Left lung (tissue), 10 donors: ENCODE results near the gene PSTK. TPM values are rescaled to one million over a fixed set of nuclear protein-coding genes. Genes with fewer than 3 reads are reported as not detected.

Experiments
- ATAC-seq: fragments of 200-7000 bp; cut with Tn5 transposase; one replicate; pipeline ENCODE4 v1.9.1; 2020; ENCODE audit warnings: moderate library complexity
- DNase-seq, 4 donors: peaks; one replicate each; pipeline ENCODE4 v3.0.0-alpha.2; 2013 to 2020
- H3K27ac ChIP-seq, 2 donors: fragments of 200-600 bp; sonication (generic) in 1 of 2; one replicate each; pipeline versions ENCODE4 v1.5.0 to v1.8.0; 2020 to 2021
- H3K27me3 ChIP-seq, 2 donors: fragments of 200-600 bp; sonication (generic) in 1 of 2; one replicate each; pipeline versions ENCODE4 v1.5.0 to v1.8.0; 2020 to 2021
- H3K36me3 ChIP-seq, 2 donors: fragments of 200-600 bp; sonication (generic) in 1 of 2; one replicate each; pipeline versions ENCODE4 v1.5.0 to v1.8.0; 2020 to 2021
- H3K4me1 ChIP-seq, 2 donors: fragments of 200-600 bp; one replicate each; pipeline ENCODE4 v1.8.0; 2021
- H3K4me3 ChIP-seq, 2 donors: fragments of 200-600 bp; sonication (generic) in 1 of 2; one replicate each; pipeline versions ENCODE4 v1.5.0 to v1.8.0; 2020 to 2021; ENCODE audit warnings: mild to moderate bottlenecking in 1 of 2
- H3K9me3 ChIP-seq, 2 donors: fragments of 200-600 bp; sonication (generic) in 1 of 2; one replicate each; pipeline versions ENCODE4 v1.5.0 to v1.8.0; 2020 to 2021
- CTCF ChIP-seq, 2 donors: fragments of 200-600 bp; sonication (generic) in 1 of 2; IDR thresholded peaks; one replicate each; pipeline versions ENCODE4 v1.5.0 to v1.8.0; 2021; ENCODE audit warnings: antibody characterized with exemption in 2 of 2
- intact Hi-C, 2 donors: fragments of 100-400 bp; cut with DNase I; formaldehyde crosslinking; loops; one replicate each; pipeline versions ENCODE4 v1.11.2 to v1.14.2; 2022
- polyA plus RNA-seq, 6 donors: library from polyadenylated mRNA; unstranded; fragments of 120-200 nt; gene quantifications; one replicate each; pipeline ENCODE4 v1.2.1, GENCODE V29; 2013; ENCODE audit not compliant: insufficient read length in 6 of 6
- total RNA-seq, 2 donors: library from RNA; stranded (reverse); fragmentation: NEBNext Ultra II Directional; extraction: Animal tissue kit (Norgen Biotek cat#: 25700); gene quantifications; one replicate each; pipeline ENCODE4 v1.2.1, GENCODE V29; 2021
- donor health status: DM: no; HTN: yes; CAD: no.
- donor health status: DM: no; HTN: no; CAD: no.

PSTK gene
- total and polyA plus RNA-seq, 8 donors, result 3.8 to 9.9 (median 8.1) TPM

- TF ChIP-seq CTCF (IDR thresholded peaks at IDR 0.05), result no peak
- H3K9me3 ChIP-seq, result no peaks in the 10 kb centered on the region
- no peak overlapping the region for H3K27ac ChIP-seq
- H3K27me3 ChIP-seq, result no peaks in the 10 kb centered on the region
- no peak overlapping the region for H3K4me3 ChIP-seq
- no peak for ATAC-seq
- intact Hi-C loops, result no loop called here
- DNase-seq, result no peak
- peaks cover 0 to 24% of the 10 kb centered on the region in 2 donors for H3K36me3 ChIP-seq
- no peaks in the 10 kb centered on the region for H3K4me1 ChIP-seq
Measured at GRCh38 chr10:122939856-122940543, 40.2 kb upstream of the PSTK start.

GRCh38 chr10:122949296-122949695, 30.9 kb upstream of the PSTK start:
- intact Hi-C loops, result no loop called here
- TF ChIP-seq CTCF (IDR thresholded peaks at IDR 0.05), result no peak
- no peaks in the 10 kb centered on the region for H3K27me3 ChIP-seq
- no peak for ATAC-seq
- H3K9me3 ChIP-seq, result no peaks in the 10 kb centered on the region
- H3K4me3 ChIP-seq, result no peak overlapping the region
- DNase-seq, result no peak
- H3K36me3 ChIP-seq, result peaks cover 0 to 35% of the 10 kb centered on the region in 2 donors
- H3K4me1 ChIP-seq, result peaks cover 6 to 14% of the 10 kb centered on the region in 2 donors
- H3K27ac ChIP-seq, result no peak overlapping the region

GRCh38 chr10:122953902-122954730, 26.1 kb upstream of the PSTK start, which contains the start of gene C10orf88:
C10orf88 (minus strand) TSS chr10:122954227; CDS start chr10:122954178, 49 bp downstream.
- peak within 1 kb of the TSS; percentile 59 to 74 for H3K4me3 ChIP-seq
- peak within 1 kb of the TSS; percentile 30 to 85 for H3K27ac ChIP-seq
- intact Hi-C loops, result no loop called here
- TF ChIP-seq CTCF (IDR thresholded peaks at IDR 0.05), result no peak
- no peaks in the 10 kb centered on the region for H3K27me3 ChIP-seq
- H3K4me1 ChIP-seq, result peaks cover 6 to 18% of the 10 kb centered on the region in 2 donors
- H3K36me3 ChIP-seq, result no peaks in the 10 kb centered on the region
- peaks cover 0 to 4% of the 10 kb centered on the region in 2 donors for H3K9me3 ChIP-seq
- ATAC-seq, result peak; percentile 99
- DNase-seq, result peak; percentile 94 to 99 (median 98)

- H3K4me1 ChIP-seq, result peaks cover 6 to 18% of the 10 kb centered on the region in 2 donors
- intact Hi-C loops, result no loop called here
- peaks cover 0 to 4% of the 10 kb centered on the region in 2 donors for H3K9me3 ChIP-seq
- H3K4me3 ChIP-seq, result peak overlapping the region in 1 of 2 donors; percentile 59
- TF ChIP-seq CTCF (IDR thresholded peaks at IDR 0.05), result no peak
- peak overlapping the region in 1 of 2 donors; percentile 85 for H3K27ac ChIP-seq
- DNase-seq, result peak in 1 of 4 donors; percentile 75
- H3K27me3 ChIP-seq, result no peaks in the 10 kb centered on the region
- H3K36me3 ChIP-seq, result no peaks in the 10 kb centered on the region
- no peak for ATAC-seq
Measured at GRCh38 chr10:122954731-122955050, 25.5 kb upstream of the PSTK start.

- no peak for TF ChIP-seq CTCF (IDR thresholded peaks at IDR 0.05)
- Histone ChIP-seq H3K36me3 (no peaks in the 10 kb centered on the region), H3K9me3 (peaks cover 0 to 4% of the 10 kb centered on the region in 2 donors), H3K27me3 (no peaks in the 10 kb centered on the region), H3K27ac (no peak overlapping the region), H3K4me1 (peaks cover 6 to 18% of the 10 kb centered on the region in 2 donors), H3K4me3 (no peak overlapping the region)
- DNase-seq, result no peak
- intact Hi-C loops, result no loop called here
- ATAC-seq, result no peak
Measured at GRCh38 chr10:122955892-122956291, 24.3 kb upstream of the PSTK start.
